ENCODE measurements around the gene GRIN2A. TPM values are rescaled to one million over a fixed set of nuclear protein-coding genes. Genes with fewer than 3 reads are reported as not detected.

GRIN2A gene
- total RNA-seq, 1 donor from 2014 or later = 0.56 TPM

GRCh38 chr16:10111156-10111761, 71.0 kb downstream of the GRIN2A start:
- ATAC-seq (no peak), DNase-seq (no peak)
- H3K36me3 ChIP-seq = no peaks in the 10 kb centered on the region
- intact Hi-C loops (cut with DNase I) = no loop called here
- no peaks in the 10 kb centered on the region for H3K27me3 ChIP-seq (ENCODE audit: low read depth)
- H3K27ac ChIP-seq = no peak overlapping the region
- H3K4me1 ChIP-seq = no peaks in the 10 kb centered on the region
- no peaks in the 10 kb centered on the region for H3K9me3 ChIP-seq
- TF ChIP-seq, protein P1, sequence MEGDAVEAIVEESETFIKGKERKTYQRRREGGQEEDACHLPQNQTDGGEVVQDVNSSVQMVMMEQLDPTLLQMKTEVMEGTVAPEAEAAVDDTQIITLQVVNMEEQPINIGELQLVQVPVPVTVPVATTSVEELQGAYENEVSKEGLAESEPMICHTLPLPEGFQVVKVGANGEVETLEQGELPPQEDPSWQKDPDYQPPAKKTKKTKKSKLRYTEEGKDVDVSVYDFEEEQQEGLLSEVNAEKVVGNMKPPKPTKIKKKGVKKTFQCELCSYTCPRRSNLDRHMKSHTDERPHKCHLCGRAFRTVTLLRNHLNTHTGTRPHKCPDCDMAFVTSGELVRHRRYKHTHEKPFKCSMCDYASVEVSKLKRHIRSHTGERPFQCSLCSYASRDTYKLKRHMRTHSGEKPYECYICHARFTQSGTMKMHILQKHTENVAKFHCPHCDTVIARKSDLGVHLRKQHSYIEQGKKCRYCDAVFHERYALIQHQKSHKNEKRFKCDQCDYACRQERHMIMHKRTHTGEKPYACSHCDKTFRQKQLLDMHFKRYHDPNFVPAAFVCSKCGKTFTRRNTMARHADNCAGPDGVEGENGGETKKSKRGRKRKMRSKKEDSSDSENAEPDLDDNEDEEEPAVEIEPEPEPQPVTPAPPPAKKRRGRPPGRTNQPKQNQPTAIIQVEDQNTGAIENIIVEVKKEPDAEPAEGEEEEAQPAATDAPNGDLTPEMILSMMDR (IDR thresholded peaks at IDR 0.05) = no peak
- no peak overlapping the region for H3K4me3 ChIP-seq

DNA sequence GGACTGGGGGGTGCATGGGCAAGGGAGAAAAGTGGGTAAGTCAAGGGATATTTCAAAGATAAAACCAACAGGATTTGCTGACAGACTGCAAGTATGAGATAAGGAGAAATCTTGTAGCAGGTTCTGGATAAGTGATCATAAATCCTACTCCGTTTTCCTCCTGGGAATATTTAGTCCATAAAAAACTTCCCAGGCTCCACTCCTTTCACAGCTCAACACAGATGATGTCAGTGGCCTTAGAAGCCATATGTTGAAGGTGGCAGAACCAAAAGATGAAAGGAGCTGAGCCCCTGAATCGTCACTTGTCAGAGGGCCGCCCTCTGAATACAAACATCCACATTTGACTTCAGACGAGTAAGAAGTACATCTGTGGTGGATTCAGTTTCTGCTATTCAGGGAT, 71.7 kb downstream of the GRIN2A start:
- TF ChIP-seq, protein P1 (IDR thresholded peaks at IDR 0.05) = no peak
- DNase-seq = no peak
- H3K4me3 ChIP-seq = no peak overlapping the region
- no peak for ATAC-seq
- no peaks in the 10 kb centered on the region for H3K4me1 ChIP-seq
- H3K27ac ChIP-seq = no peak overlapping the region
- no peaks in the 10 kb centered on the region for H3K36me3 ChIP-seq
- intact Hi-C loops (cut with DNase I) = no loop called here
- H3K27me3 ChIP-seq (ENCODE audit: low read depth) = no peaks in the 10 kb centered on the region
- no peaks in the 10 kb centered on the region for H3K9me3 ChIP-seq

GRCh38 chr16:10107081-10107480, 75.1 kb downstream of the GRIN2A start:
- ATAC-seq = no peak

GRCh38 chr16:10103700-10104099, 78.5 kb downstream of the GRIN2A start:
- DNase-seq = no peak
- Histone ChIP-seq H3K9me3 (no peaks in the 10 kb centered on the region), H3K27me3 (ENCODE audit: low read depth) (no peaks in the 10 kb centered on the region), H3K4me1 (no peaks in the 10 kb centered on the region), H3K4me3 (no peak overlapping the region), H3K27ac (no peak overlapping the region), H3K36me3 (no peaks in the 10 kb centered on the region)
- intact Hi-C loops (cut with DNase I) = no loop called here
- ATAC-seq = no peak
- TF ChIP-seq, protein P1 (IDR thresholded peaks at IDR 0.05) = no peak

More at GRCh38 chr16:10107081-10107480, 75.1 kb downstream of the GRIN2A start:
- DNase-seq = no peak
- no peak overlapping the region for H3K27ac ChIP-seq
- no peak overlapping the region for H3K4me3 ChIP-seq
- no peaks in the 10 kb centered on the region for H3K9me3 ChIP-seq
- no peaks in the 10 kb centered on the region for H3K27me3 ChIP-seq (ENCODE audit: low read depth)
- intact Hi-C loops (cut with DNase I) = no loop called here
- no peaks in the 10 kb centered on the region for H3K4me1 ChIP-seq
- H3K36me3 ChIP-seq = no peaks in the 10 kb centered on the region
- TF ChIP-seq, protein P1 (IDR thresholded peaks at IDR 0.05) = no peak

DNA sequence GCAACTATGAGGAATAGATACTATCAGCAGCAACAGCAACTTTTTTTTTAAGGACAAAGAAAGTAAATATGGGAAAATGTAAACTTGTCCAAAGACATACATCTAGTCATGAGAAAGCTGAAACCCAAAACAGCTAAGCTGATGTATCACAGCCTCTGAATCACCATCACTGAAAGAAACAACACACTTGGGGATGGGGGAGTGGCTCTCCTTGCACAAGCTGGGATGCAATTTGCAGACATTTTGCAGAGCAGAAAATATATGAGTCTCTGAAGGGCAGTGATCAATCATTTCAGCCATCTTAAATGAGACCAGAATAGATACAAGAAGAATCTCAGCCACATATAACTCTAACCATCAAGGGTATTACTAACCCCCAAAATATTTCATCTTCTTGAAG, 79.1 kb downstream of the GRIN2A start:
- TF ChIP-seq, protein P1 (IDR thresholded peaks at IDR 0.05) = no peak
- DNase-seq = no peak
- Histone ChIP-seq H3K27me3 (ENCODE audit: low read depth) (no peaks in the 10 kb centered on the region), H3K4me3 (no peak overlapping the region), H3K27ac (no peak overlapping the region), H3K9me3 (no peaks in the 10 kb centered on the region), H3K4me1 (no peaks in the 10 kb centered on the region), H3K36me3 (no peaks in the 10 kb centered on the region)
- ATAC-seq = no peak
- intact Hi-C loops (cut with DNase I) = no loop called here

Measured in lower lobe of right lung (tissue), 2 donors.